Neural progenitor cell (in vitro differentiated cells): Measurements from ENCODE around the gene HKDC1. TPM values are rescaled to one million over a fixed set of nuclear protein-coding genes. Genes with fewer than 3 reads are reported as not detected.

Source experiments
- DNase-seq: peaks from one replicate; pipeline ENCODE4 v3.0.0-alpha.2; 2016; ENCODE audit warnings: low spot score
- H2AFZ ChIP-seq: fragments of 200-600 bp; sonication (generic); replicated peaks from 2 replicates; pipeline ENCODE4 v1.6.1; 2016; ENCODE audit warnings: antibody characterized with exemption
- H3F3A ChIP-seq: fragments of 200-600 bp; sonication (generic); 2 replicates; pipeline ENCODE4 v1.6.1; 2016; ENCODE audit warnings: antibody characterized with exemption, low read depth
- H3K27ac ChIP-seq: fragments of 200-600 bp; sonication (generic); 2 replicates; pipeline ENCODE4 v1.5.1; 2016; ENCODE audit warnings: mild to moderate bottlenecking
- H3K27me3 ChIP-seq: fragments of 200-600 bp; sonication (generic); 2 replicates; pipeline ENCODE4 v1.6.1; 2016; ENCODE audit warnings: mild to moderate bottlenecking, moderate library complexity
- H3K36me3 ChIP-seq: fragments of 200-600 bp; sonication (generic); 2 replicates; pipeline ENCODE4 v1.5.1; 2016
- H3K4me1 ChIP-seq: fragments of 200-600 bp; sonication (generic); 2 replicates; pipeline ENCODE4 v1.6.1; 2016; ENCODE audit warnings: mixed run types
- H3K4me2 ChIP-seq: fragments of 200-600 bp; sonication (generic); 2 replicates; pipeline ENCODE4 v1.6.1; 2016
- H3K4me3 ChIP-seq: fragments of 200-600 bp; sonication (generic); 2 replicates; pipeline ENCODE4 v1.5.1; 2016
- H3K79me2 ChIP-seq: fragments of 200-600 bp; sonication (generic); 2 replicates; pipeline ENCODE4 v1.6.1; 2016; ENCODE audit warnings: low read depth
- H3K9ac ChIP-seq: fragments of 200-600 bp; sonication (generic); 2 replicates; pipeline ENCODE4 v1.6.1; 2016
- H3K9me3 ChIP-seq: fragments of 200-600 bp; sonication (generic); 2 replicates; pipeline ENCODE4 v1.5.1; 2016; ENCODE audit warnings: low read depth
- H4K20me1 ChIP-seq: fragments of 200-600 bp; sonication (generic); 2 replicates; pipeline ENCODE4 v1.6.1; 2016; ENCODE audit warnings: low read depth
- H3K27ac Mint-ChIP-seq: 3 replicates; pipeline ENCODE4 v1.8.0; 2021; ENCODE audit warnings: mixed read lengths
- H3K27me3 Mint-ChIP-seq: 2 replicates; pipeline ENCODE4 v1.8.0; 2022; ENCODE audit warnings: low read depth, mild to moderate bottlenecking, inconsistent platforms, moderate library complexity, mixed read lengths; ENCODE audit not compliant: insufficient read depth
- H3K36me3 Mint-ChIP-seq: 3 replicates; pipeline ENCODE4 v1.8.0; 2021; ENCODE audit warnings: mixed read lengths
- H3K4me1 Mint-ChIP-seq: 3 replicates; pipeline ENCODE4 v1.8.0; 2021; ENCODE audit warnings: mixed read lengths
- H3K4me3 Mint-ChIP-seq: 3 replicates; pipeline ENCODE4 v1.8.0; 2021; ENCODE audit warnings: mild to moderate bottlenecking, moderate library complexity, mixed read lengths
- H3K9me3 Mint-ChIP-seq: 3 replicates; pipeline ENCODE4 v1.8.0; 2020; ENCODE audit warnings: mixed read lengths
- EZH2 ChIP-seq: fragments of 200-600 bp; sonication (generic); IDR thresholded peaks from 2 replicates; pipeline ENCODE4 v1.6.1; 2017; ENCODE audit warnings: antibody characterized with exemption, mild to moderate bottlenecking, moderate library complexity
- EZH2phosphoT487 ChIP-seq: fragments of 200-600 bp; sonication (generic); IDR thresholded peaks from 2 replicates; pipeline ENCODE4 v1.6.1; 2017; ENCODE audit warnings: antibody characterized with exemption
- total RNA-seq: library from RNA; depleted of rRNA; stranded (reverse); fragments of >200 nt; gene quantifications from 2 replicates; pipeline ENCODE4 v1.2.3, GENCODE V29; 2015; ENCODE audit warnings: low replicate concordance
- TF ChIP-seq, protein P1 (sequence below): fragments of 200-600 bp; sonication (generic); IDR thresholded peaks from 2 replicates; pipeline ENCODE4 v1.5.1; 2017; ENCODE audit warnings: antibody characterized with exemption, mild to moderate bottlenecking

HKDC1 gene
- total RNA-seq, 1 donor from 2014 or later = 0.30 TPM

DNA sequence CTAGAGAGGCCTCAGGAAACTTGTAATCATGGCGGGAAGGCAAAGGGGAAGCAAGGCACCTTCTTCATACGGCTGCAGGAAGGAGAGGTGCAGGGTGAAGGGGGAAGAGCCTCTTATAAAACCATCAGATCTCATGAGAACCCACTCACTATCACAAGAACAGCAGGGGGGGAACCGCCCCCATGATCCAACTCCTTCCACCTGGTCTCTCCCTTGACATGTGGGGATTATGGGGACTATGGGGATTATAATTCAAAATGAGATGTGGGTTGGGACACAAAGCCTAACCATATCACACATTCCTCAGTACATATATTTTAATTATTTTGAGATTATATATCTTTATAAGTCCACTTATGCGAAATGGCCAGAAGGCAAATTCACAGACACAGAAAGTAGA is 67.0 kb downstream of the HKDC1 start:
- Mint-ChIP-seq H3K36me3 (no peaks in the 10 kb centered on the region), H3K4me1 (peaks cover 36% of the 10 kb centered on the region), H3K27me3 (peaks cover 15% of the 10 kb centered on the region), H3K9me3 (peaks cover 5% of the 10 kb centered on the region), H3K4me3 (no peak overlapping the region), H3K27ac (peak overlapping the region; percentile 18)
- TF ChIP-seq, protein P1, sequence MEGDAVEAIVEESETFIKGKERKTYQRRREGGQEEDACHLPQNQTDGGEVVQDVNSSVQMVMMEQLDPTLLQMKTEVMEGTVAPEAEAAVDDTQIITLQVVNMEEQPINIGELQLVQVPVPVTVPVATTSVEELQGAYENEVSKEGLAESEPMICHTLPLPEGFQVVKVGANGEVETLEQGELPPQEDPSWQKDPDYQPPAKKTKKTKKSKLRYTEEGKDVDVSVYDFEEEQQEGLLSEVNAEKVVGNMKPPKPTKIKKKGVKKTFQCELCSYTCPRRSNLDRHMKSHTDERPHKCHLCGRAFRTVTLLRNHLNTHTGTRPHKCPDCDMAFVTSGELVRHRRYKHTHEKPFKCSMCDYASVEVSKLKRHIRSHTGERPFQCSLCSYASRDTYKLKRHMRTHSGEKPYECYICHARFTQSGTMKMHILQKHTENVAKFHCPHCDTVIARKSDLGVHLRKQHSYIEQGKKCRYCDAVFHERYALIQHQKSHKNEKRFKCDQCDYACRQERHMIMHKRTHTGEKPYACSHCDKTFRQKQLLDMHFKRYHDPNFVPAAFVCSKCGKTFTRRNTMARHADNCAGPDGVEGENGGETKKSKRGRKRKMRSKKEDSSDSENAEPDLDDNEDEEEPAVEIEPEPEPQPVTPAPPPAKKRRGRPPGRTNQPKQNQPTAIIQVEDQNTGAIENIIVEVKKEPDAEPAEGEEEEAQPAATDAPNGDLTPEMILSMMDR = no peak
- TF ChIP-seq EZH2 (no peak), EZH2phosphoT487 (no peak)
- Histone ChIP-seq H3K27me3 (no peaks in the 10 kb centered on the region), H3K9me3 (no peaks in the 10 kb centered on the region), H3K4me2 (no peak overlapping the region), H2AFZ (no peak overlapping the region), H3F3A (no peaks in the 10 kb centered on the region), H3K9ac (no peak overlapping the region), H3K36me3 (no peaks in the 10 kb centered on the region), H4K20me1 (no peaks in the 10 kb centered on the region), H3K4me3 (no peak overlapping the region), H3K4me1 (peaks cover 7% of the 10 kb centered on the region), H3K27ac (no peak overlapping the region), H3K79me2 (no peaks in the 10 kb centered on the region)
- no peak for DNase-seq

DNA sequence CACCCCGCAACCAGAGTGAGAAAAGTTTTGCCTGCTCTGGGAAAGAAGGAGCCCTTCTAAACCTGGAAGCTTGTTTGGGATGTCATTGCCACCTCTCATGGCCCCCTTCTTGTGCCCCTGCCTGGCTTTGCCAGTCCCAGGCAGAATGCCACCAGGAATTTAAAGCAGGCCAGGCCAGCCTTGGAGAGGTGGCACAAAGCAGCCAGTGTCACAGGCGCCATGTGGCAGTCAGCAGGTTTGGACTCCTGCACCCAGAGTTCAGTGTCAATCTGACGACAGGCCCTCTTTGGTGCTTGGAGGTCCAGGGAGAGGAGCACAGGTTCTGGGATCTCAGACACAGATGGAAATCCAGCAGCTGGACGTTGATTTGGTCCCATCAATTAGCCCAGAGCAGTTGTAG is 70.9 kb downstream of the HKDC1 start:
- no peaks in the 10 kb centered on the region for H3K27me3 ChIP-seq
- Mint-ChIP-seq H3K9me3 (no peaks in the 10 kb centered on the region), H3K27ac (no peak overlapping the region), H3K36me3 (no peaks in the 10 kb centered on the region), H3K27me3 (peaks cover 20% of the 10 kb centered on the region), H3K4me1 (peaks cover 25% of the 10 kb centered on the region), H3K4me3 (no peak overlapping the region)
- H3K79me2 ChIP-seq = no peaks in the 10 kb centered on the region
- no peaks in the 10 kb centered on the region for H3F3A ChIP-seq
- H3K4me3 ChIP-seq = no peak overlapping the region
- DNase-seq = no peak
- no peak overlapping the region for H3K4me2 ChIP-seq
- TF ChIP-seq EZH2 (no peak), EZH2phosphoT487 (no peak)
- TF ChIP-seq, protein P1 = no peak
- no peaks in the 10 kb centered on the region for H3K9me3 ChIP-seq
- H4K20me1 ChIP-seq = no peaks in the 10 kb centered on the region
- H3K9ac ChIP-seq = no peak overlapping the region
- no peak overlapping the region for H2AFZ ChIP-seq
- no peaks in the 10 kb centered on the region for H3K4me1 ChIP-seq
- no peak overlapping the region for H3K27ac ChIP-seq
- no peaks in the 10 kb centered on the region for H3K36me3 ChIP-seq

DNA sequence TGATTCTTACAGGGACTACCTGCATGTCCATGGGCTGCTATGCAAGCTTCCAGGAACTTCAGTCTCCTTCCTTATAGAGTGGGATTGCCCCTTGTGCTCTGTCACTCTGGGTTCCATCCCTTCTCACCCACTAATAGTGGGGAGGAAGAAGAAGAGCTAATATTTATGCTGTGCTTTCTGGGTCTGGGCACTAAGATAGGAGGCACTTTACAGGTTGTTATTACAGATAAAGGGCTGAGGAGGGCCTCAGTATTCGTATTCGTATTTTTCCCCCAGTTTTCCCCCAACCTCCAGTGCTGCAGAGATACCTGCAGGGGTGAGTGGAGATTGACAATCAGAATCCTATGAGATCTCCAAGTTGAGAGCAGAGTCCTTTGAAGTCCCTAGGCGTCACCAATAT is 72.3 kb downstream of the HKDC1 start:
- Histone ChIP-seq H3K4me2 (no peak overlapping the region), H3K9me3 (no peaks in the 10 kb centered on the region), H3K9ac (no peak overlapping the region), H2AFZ (no peak overlapping the region), H3K4me1 (no peaks in the 10 kb centered on the region), H3K27ac (no peak overlapping the region), H3F3A (no peaks in the 10 kb centered on the region), H3K27me3 (no peaks in the 10 kb centered on the region), H3K36me3 (no peaks in the 10 kb centered on the region), H3K4me3 (no peak overlapping the region), H3K79me2 (no peaks in the 10 kb centered on the region), H4K20me1 (no peaks in the 10 kb centered on the region)
- Mint-ChIP-seq H3K27me3 (peaks cover 13% of the 10 kb centered on the region), H3K36me3 (no peaks in the 10 kb centered on the region), H3K4me3 (no peak overlapping the region), H3K9me3 (no peaks in the 10 kb centered on the region), H3K4me1 (peaks cover 13% of the 10 kb centered on the region), H3K27ac (no peak overlapping the region)
- no peak for DNase-seq
- TF ChIP-seq, protein P1 = no peak
- TF ChIP-seq EZH2phosphoT487 = no peak
- no peak for TF ChIP-seq EZH2
